ENCODE data around the gene RAPGEF1. TPM values are rescaled to one million over a fixed set of nuclear protein-coding genes. Genes with fewer than 3 reads are reported as not detected.
A peak's percentile ranks its signal among the peaks of the same experiment; 100 is the strongest.

Gene RAPGEF1
- total RNA-seq, 1 donor from 2014 or later: 57.9 TPM

GRCh38 chr9:131772940-131773339, 33.1 kb upstream of the RAPGEF1 start:
- Histone ChIP-seq H3K27ac (no peak overlapping the region), H3K4me3 (no peak overlapping the region), H3K9me3 (no peaks in the 10 kb centered on the region), H3K27me3 (no peaks in the 10 kb centered on the region), H3K36me3 (no peaks in the 10 kb centered on the region), H3K4me1 (no peaks in the 10 kb centered on the region)
- DNase-seq (ENCODE audit: extremely low spot score in 2 of 2): no peak
- TF ChIP-seq CTCF (IDR thresholded peaks at IDR 0.05) (no peak), POLR2A (IDR thresholded peaks at IDR 0.05) (no peak), POLR2AphosphoS5 (IDR thresholded peaks at IDR 0.05; ENCODE audit: insufficient read depth in 1 of 2, low read depth in 1 of 2) (no peak)
- intact Hi-C loops (cut with DNase I): no loop called here

DNA sequence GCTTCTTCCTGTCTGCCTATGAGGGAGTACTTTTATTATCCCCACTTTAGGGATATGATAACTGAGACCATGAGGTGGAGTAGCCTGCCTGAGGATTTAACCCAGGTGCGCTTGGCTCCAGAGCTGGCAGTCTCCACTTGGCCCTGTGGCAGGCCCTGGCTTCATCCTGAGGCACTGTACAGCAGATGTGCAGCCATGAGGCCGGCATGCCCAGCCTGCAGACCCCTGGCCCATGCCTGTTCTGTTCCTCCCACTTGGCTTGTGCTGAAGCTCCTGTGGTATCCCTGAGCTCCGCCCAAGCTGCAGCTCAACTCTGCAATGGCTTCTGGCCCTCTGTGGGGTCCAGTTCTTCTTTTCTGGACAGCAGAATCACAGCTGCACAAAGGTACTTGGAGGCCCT, 31.8 kb upstream of the RAPGEF1 start:
- Histone ChIP-seq H3K9me3 (no peaks in the 10 kb centered on the region), H3K27me3 (no peaks in the 10 kb centered on the region), H3K4me1 (no peaks in the 10 kb centered on the region), H3K36me3 (no peaks in the 10 kb centered on the region), H3K4me3 (no peak overlapping the region), H3K27ac (no peak overlapping the region)
- no peak for DNase-seq (ENCODE audit: extremely low spot score in 2 of 2)
- intact Hi-C loops (cut with DNase I): no loop called here
- no peak for TF ChIP-seq POLR2AphosphoS5 (IDR thresholded peaks at IDR 0.05; ENCODE audit: insufficient read depth in 1 of 2, low read depth in 1 of 2)

DNA sequence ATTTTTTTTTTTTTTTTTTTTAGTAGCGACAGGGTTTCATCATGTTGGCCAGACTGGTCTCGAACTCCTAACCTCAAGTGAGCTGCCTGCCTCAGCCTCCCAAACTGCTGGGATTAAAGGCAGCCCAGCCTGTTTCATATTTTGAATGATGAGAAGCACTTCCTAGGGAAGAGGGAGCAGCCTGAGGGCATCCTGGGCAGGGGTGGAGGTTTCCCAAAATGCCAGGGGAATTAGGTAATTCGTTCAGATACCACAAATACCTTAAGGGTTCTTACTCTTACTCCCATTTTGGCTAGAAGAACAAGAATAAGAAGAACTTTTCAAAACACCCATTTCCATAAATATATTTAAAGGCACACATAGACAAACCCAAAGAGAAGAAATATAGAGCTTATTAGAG, 29.5 kb upstream of the RAPGEF1 start:
- no peaks in the 10 kb centered on the region for H3K27me3 ChIP-seq

DNA sequence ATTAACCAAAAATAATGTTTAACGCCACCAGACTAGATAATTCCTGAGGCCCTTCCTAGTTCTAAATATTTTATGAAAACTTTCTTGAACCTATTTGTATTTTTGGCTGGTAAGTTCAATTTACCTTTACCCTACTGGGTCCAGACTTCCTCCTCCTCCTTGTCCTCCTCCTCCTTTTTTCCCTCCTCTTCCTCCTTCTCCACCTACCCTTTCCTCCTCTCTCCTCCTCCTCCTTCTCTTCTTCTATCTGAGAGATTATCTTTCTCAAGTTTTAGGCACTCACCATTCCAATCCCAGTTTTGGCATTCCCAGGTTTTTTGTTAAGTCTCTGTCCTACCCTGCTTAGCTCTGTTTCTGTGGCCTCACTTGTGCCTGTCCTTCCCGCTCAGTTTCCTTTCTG, 24.7 kb upstream of the RAPGEF1 start:
- Histone ChIP-seq H3K9me3 (no peaks in the 10 kb centered on the region), H3K27me3 (no peaks in the 10 kb centered on the region), H3K4me3 (no peak overlapping the region), H3K27ac (no peak overlapping the region), H3K4me1 (peaks cover 7% of the 10 kb centered on the region), H3K36me3 (no peaks in the 10 kb centered on the region)
- intact Hi-C loops (cut with DNase I): loop anchor here (5.0 kb wide), 1 partner anchor 503 kb away; no protein-coding TSS in a partner anchor
- DNase-seq (ENCODE audit: extremely low spot score in 2 of 2): no peak
- TF ChIP-seq CTCF (IDR thresholded peaks at IDR 0.05) (no peak), POLR2AphosphoS5 (IDR thresholded peaks at IDR 0.05; ENCODE audit: insufficient read depth in 1 of 2, low read depth in 1 of 2) (no peak), POLR2A (IDR thresholded peaks at IDR 0.05) (no peak)

More for the DNA sequence above, 29.5 kb upstream of the RAPGEF1 start:
- no peaks in the 10 kb centered on the region for H3K36me3 ChIP-seq
- no peak overlapping the region for H3K4me3 ChIP-seq
- DNase-seq (ENCODE audit: extremely low spot score in 2 of 2): no peak
- TF ChIP-seq CTCF (IDR thresholded peaks at IDR 0.05): no peak
- TF ChIP-seq POLR2A (IDR thresholded peaks at IDR 0.05): no peak
- no peak for TF ChIP-seq POLR2AphosphoS5 (IDR thresholded peaks at IDR 0.05; ENCODE audit: insufficient read depth in 1 of 2, low read depth in 1 of 2)
- intact Hi-C loops (cut with DNase I): no loop called here
- no peaks in the 10 kb centered on the region for H3K9me3 ChIP-seq
- no peak overlapping the region for H3K27ac ChIP-seq
- H3K4me1 ChIP-seq: no peaks in the 10 kb centered on the region

- Histone ChIP-seq H3K9me3 (no peaks in the 10 kb centered on the region), H3K4me3 (peak overlapping the region in 1 of 2 donors; percentile 13), H3K36me3 (no peaks in the 10 kb centered on the region), H3K27me3 (no peaks in the 10 kb centered on the region), H3K4me1 (peaks cover 7% of the 10 kb centered on the region), H3K27ac (no peak overlapping the region)
- DNase-seq (ENCODE audit: extremely low spot score in 2 of 2): no peak
- TF ChIP-seq CTCF (IDR thresholded peaks at IDR 0.05) (peak; percentile 91 to 98 (median 91)), POLR2A (IDR thresholded peaks at IDR 0.05) (no peak), POLR2AphosphoS5 (IDR thresholded peaks at IDR 0.05; ENCODE audit: insufficient read depth in 1 of 2, low read depth in 1 of 2) (no peak)
- intact Hi-C loops (cut with DNase I): loop anchor here (5.0 kb wide), 1 partner anchor 505 kb away; no protein-coding TSS in a partner anchor
Observed at GRCh38 chr9:131762356-131762932, 22.6 kb upstream of the RAPGEF1 start.

Data from vagina (tissue), 2 donors.